ENCODE data around the gene MSH2.

Gene MSH2

GRCh38 chr2:47373747-47374146 lies 29.2 kb upstream of the MSH2 start:
- DNase-seq (ENCODE audit: low read depth, low spot score) = no peak
- Histone ChIP-seq H3K36me3 (ENCODE audit: insufficient read depth, low read length) (no peaks in the 10 kb centered on the region), H3K27ac (no peak overlapping the region)

DNA sequence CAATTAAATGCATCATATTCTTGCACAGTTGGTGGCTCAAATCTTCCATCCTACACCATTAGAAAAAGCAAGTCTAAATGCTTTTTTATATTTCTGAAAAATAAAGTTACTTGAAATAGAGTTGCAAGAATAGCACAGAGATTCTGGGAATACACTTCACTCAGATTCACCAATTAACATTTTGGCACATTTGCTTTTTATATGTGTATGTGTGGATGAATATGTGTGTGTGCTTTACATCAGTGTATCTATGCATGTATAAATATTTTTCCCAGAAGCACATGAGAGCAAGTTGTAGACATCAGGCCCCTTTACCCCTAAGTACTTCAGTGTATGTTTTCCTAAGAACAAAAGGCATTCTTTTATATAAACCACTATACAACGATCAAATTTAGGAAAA lies 27.6 kb upstream of the MSH2 start:
- Histone ChIP-seq H3K4me3 (no peak overlapping the region), H3K27ac (no peak overlapping the region), H3K9ac (ENCODE audit: insufficient read length) (no peak overlapping the region), H3K36me3 (ENCODE audit: insufficient read depth, low read length) (no peaks in the 10 kb centered on the region), H3K9me3 (ENCODE audit: low read depth, low read length) (no peaks in the 10 kb centered on the region)
- TF ChIP-seq POLR2AphosphoS5 (IDR thresholded peaks at IDR 0.05; ENCODE audit: borderline replicate concordance, low read depth, low read length) (no peak), FOXP2 (optimal IDR thresholded peaks at IDR 0.05; ENCODE audit: control extremely low read depth, extremely low read length, insufficient read depth) (no peak), EZH2 (IDR thresholded peaks at IDR 0.05) (no peak)
- no peak for DNase-seq (ENCODE audit: low read depth, low spot score)

More at GRCh38 chr2:47373747-47374146, 29.2 kb upstream of the MSH2 start:
- H3K9ac ChIP-seq (ENCODE audit: insufficient read length) = no peak overlapping the region
- no peaks in the 10 kb centered on the region for H3K9me3 ChIP-seq (ENCODE audit: low read depth, low read length)
- no peak overlapping the region for H3K4me3 ChIP-seq
- no peak for TF ChIP-seq POLR2AphosphoS5 (IDR thresholded peaks at IDR 0.05; ENCODE audit: borderline replicate concordance, low read depth, low read length)
- TF ChIP-seq FOXP2 (optimal IDR thresholded peaks at IDR 0.05; ENCODE audit: control extremely low read depth, extremely low read length, insufficient read depth) = no peak
- no peak for TF ChIP-seq EZH2 (IDR thresholded peaks at IDR 0.05)

DNA sequence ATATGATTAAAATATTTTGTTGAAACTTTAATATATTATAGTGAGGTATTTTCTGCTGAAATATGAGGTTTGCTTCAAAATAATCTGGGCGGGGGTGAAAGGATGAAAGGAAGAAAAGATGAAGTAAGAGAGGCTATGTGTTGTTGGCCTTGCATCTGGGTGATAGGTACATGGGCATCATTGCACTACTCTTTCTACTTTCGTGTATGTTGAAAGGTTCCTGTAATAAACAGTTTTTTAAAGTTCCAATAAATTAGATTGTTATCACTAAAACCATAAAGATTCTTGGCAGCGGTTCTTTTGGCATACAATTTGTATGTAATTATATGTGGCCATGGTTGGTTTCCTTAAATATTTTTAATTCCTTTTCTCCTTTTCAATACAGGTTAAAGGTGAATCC lies 23.6 kb upstream of the MSH2 start:
- Histone ChIP-seq H3K36me3 (ENCODE audit: insufficient read depth, low read length) (no peaks in the 10 kb centered on the region), H3K4me3 (no peak overlapping the region), H3K9me3 (ENCODE audit: low read depth, low read length) (no peaks in the 10 kb centered on the region), H3K27ac (no peak overlapping the region), H3K9ac (ENCODE audit: insufficient read length) (no peak overlapping the region)
- no peak for TF ChIP-seq EZH2 (IDR thresholded peaks at IDR 0.05)
- no peak for TF ChIP-seq POLR2AphosphoS5 (IDR thresholded peaks at IDR 0.05; ENCODE audit: borderline replicate concordance, low read depth, low read length)
- TF ChIP-seq FOXP2 (optimal IDR thresholded peaks at IDR 0.05; ENCODE audit: control extremely low read depth, extremely low read length, insufficient read depth) = no peak
- DNase-seq (ENCODE audit: low read depth, low spot score) = no peak

GRCh38 chr2:47381408-47381807 lies 21.5 kb upstream of the MSH2 start:
- no peak for DNase-seq (ENCODE audit: low read depth, low spot score)
- Histone ChIP-seq H3K4me3 (no peak overlapping the region), H3K27ac (no peak overlapping the region), H3K9ac (ENCODE audit: insufficient read length) (no peak overlapping the region), H3K36me3 (ENCODE audit: insufficient read depth, low read length) (no peaks in the 10 kb centered on the region), H3K9me3 (ENCODE audit: low read depth, low read length) (no peaks in the 10 kb centered on the region)
- TF ChIP-seq FOXP2 (optimal IDR thresholded peaks at IDR 0.05; ENCODE audit: control extremely low read depth, extremely low read length, insufficient read depth) (no peak), POLR2AphosphoS5 (IDR thresholded peaks at IDR 0.05; ENCODE audit: borderline replicate concordance, low read depth, low read length) (no peak), EZH2 (IDR thresholded peaks at IDR 0.05) (no peak)

GRCh38 chr2:47386551-47386950 lies 16.4 kb upstream of the MSH2 start:
- Histone ChIP-seq H3K9me3 (ENCODE audit: low read depth, low read length) (no peaks in the 10 kb centered on the region), H3K4me3 (no peak overlapping the region), H3K27ac (no peak overlapping the region), H3K36me3 (ENCODE audit: insufficient read depth, low read length) (no peaks in the 10 kb centered on the region), H3K9ac (ENCODE audit: insufficient read length) (peak overlapping the region; percentile 20)
- DNase-seq (ENCODE audit: low read depth, low spot score) = no peak
- no peak for TF ChIP-seq POLR2AphosphoS5 (IDR thresholded peaks at IDR 0.05; ENCODE audit: borderline replicate concordance, low read depth, low read length)
- TF ChIP-seq FOXP2 (optimal IDR thresholded peaks at IDR 0.05; ENCODE audit: control extremely low read depth, extremely low read length, insufficient read depth) = no peak
- no peak for TF ChIP-seq EZH2 (IDR thresholded peaks at IDR 0.05)

DNA sequence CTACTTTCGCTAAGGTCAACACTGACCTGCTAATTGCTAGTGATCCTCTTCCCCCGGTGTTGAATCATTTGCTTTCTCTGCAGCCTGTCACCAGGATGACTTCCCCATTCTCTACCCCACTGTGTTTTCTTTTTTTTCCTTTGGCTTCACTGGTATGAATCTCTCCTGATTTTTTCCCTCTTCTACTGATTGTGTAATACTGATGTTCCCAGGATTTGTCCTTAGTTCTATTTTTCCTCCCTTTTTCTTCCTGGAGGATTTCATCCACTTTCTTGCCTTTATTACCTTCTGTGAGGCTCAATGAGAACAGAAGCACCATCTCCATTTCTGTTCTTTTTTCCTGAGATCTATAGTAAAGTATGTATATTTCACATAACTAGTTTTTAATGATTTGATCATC lies 14.1 kb upstream of the MSH2 start:
- no peak overlapping the region for H3K4me3 ChIP-seq
- DNase-seq (ENCODE audit: low read depth, low spot score) = no peak
- no peaks in the 10 kb centered on the region for H3K9me3 ChIP-seq (ENCODE audit: low read depth, low read length)
- no peaks in the 10 kb centered on the region for H3K36me3 ChIP-seq (ENCODE audit: insufficient read depth, low read length)
- no peak overlapping the region for H3K27ac ChIP-seq
- no peak overlapping the region for H3K9ac ChIP-seq (ENCODE audit: insufficient read length)
- TF ChIP-seq FOXP2 (optimal IDR thresholded peaks at IDR 0.05; ENCODE audit: control extremely low read depth, extremely low read length, insufficient read depth) (no peak), POLR2AphosphoS5 (IDR thresholded peaks at IDR 0.05; ENCODE audit: borderline replicate concordance, low read depth, low read length) (no peak), EZH2 (IDR thresholded peaks at IDR 0.05) (no peak)

DNA sequence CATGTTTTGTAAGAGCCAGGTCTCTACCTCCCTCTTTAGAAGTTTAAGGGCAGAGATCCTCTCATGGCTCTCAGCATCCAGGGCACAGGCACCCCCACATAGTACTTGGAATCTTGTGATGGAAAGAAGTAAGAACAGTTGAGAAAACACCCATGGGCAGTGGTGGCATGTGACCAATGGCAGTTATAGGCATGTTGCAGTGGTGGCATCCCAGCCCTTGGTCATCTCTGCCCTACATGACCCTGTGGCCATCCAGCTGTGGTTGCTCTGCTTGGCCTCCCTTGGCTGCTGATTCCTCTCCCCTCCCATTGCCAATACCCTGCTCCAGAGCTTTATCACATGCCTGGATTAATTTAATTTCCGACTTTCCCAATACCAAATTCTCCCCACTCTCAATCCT lies 13.3 kb upstream of the MSH2 start:
- no peak for DNase-seq (ENCODE audit: low read depth, low spot score)
- no peaks in the 10 kb centered on the region for H3K36me3 ChIP-seq (ENCODE audit: insufficient read depth, low read length)
- no peak overlapping the region for H3K27ac ChIP-seq

GRCh38 chr2:47401789-47402554 lies 984 bp upstream of the MSH2 start:
- peak overlapping the region; percentile 94 for H3K4me3 ChIP-seq
- no peak for TF ChIP-seq POLR2AphosphoS5 (IDR thresholded peaks at IDR 0.05; ENCODE audit: borderline replicate concordance, low read depth, low read length)
- no peak for TF ChIP-seq FOXP2 (optimal IDR thresholded peaks at IDR 0.05; ENCODE audit: control extremely low read depth, extremely low read length, insufficient read depth)
- TF ChIP-seq EZH2 (IDR thresholded peaks at IDR 0.05) = no peak
- peak overlapping the region; percentile 61 for H3K9ac ChIP-seq (ENCODE audit: insufficient read length)
- peaks cover 11% of the 10 kb centered on the region for H3K36me3 ChIP-seq (ENCODE audit: insufficient read depth, low read length)
- H3K27ac ChIP-seq = peak overlapping the region; percentile 39; the same call in 1 of the 2 replicates
- no peaks in the 10 kb centered on the region; the same call in 1 of the 2 replicates for H3K9me3 ChIP-seq (ENCODE audit: low read depth, low read length)
- DNase-seq (ENCODE audit: low read depth, low spot score) = no peak

More for the DNA sequence above, 13.3 kb upstream of the MSH2 start:
- no peak for TF ChIP-seq EZH2 (IDR thresholded peaks at IDR 0.05)
- TF ChIP-seq FOXP2 (optimal IDR thresholded peaks at IDR 0.05; ENCODE audit: control extremely low read depth, extremely low read length, insufficient read depth) = no peak
- TF ChIP-seq POLR2AphosphoS5 (IDR thresholded peaks at IDR 0.05; ENCODE audit: borderline replicate concordance, low read depth, low read length) = no peak
- H3K9ac ChIP-seq (ENCODE audit: insufficient read length) = no peak overlapping the region
- no peak overlapping the region for H3K4me3 ChIP-seq
- no peaks in the 10 kb centered on the region for H3K9me3 ChIP-seq (ENCODE audit: low read depth, low read length)

- peaks cover 16% of the 10 kb centered on the region for H3K36me3 ChIP-seq (ENCODE audit: insufficient read depth, low read length)
- DNase-seq (ENCODE audit: low read depth, low spot score) = no peak
- H3K4me3 ChIP-seq = peak overlapping the region; percentile 94
- H3K9me3 ChIP-seq (ENCODE audit: low read depth, low read length) = no peaks in the 10 kb centered on the region; the same call in 1 of the 2 replicates
- H3K9ac ChIP-seq (ENCODE audit: insufficient read length) = peak overlapping the region; percentile 61
- peak overlapping the region; percentile 39; the same call in 1 of the 2 replicates for H3K27ac ChIP-seq
- TF ChIP-seq EZH2 (IDR thresholded peaks at IDR 0.05) = no peak
- TF ChIP-seq FOXP2 (optimal IDR thresholded peaks at IDR 0.05; ENCODE audit: control extremely low read depth, extremely low read length, insufficient read depth) = no peak
- no peak for TF ChIP-seq POLR2AphosphoS5 (IDR thresholded peaks at IDR 0.05; ENCODE audit: borderline replicate concordance, low read depth, low read length)
Measured at GRCh38 chr2:47402555-47402804, 476 bp upstream of the MSH2 start.

Measured in SK-N-MC (cell line).